Cardiac septum (tissue), 1 donor: ENCODE measurements around the gene LAMC2. TPM values are rescaled to one million over a fixed set of nuclear protein-coding genes. Genes with fewer than 3 reads are reported as not detected.

Experiments
- DNase-seq: peaks from one replicate; pipeline ENCODE4 v3.0.0-alpha.2; 2020; ENCODE audit warnings: low spot score
- intact Hi-C: fragments of 100-400 bp; cut with DNase I; formaldehyde crosslinking; loops from one replicate; pipeline ENCODE4 v1.14.0; 2022
- total RNA-seq: library from RNA; stranded (reverse); fragmentation: NEBNext Ultra II Directional; extraction: Animal tissue kit (Norgen Biotek cat#: 25700); gene quantifications from one replicate; pipeline ENCODE4 v1.2.1, GENCODE V29; 2021
- donor health status: DM: no; HTN: no; CAD: no.

LAMC2 gene
- total RNA-seq, 1 donor from 2014 or later: 0.40 TPM

GRCh38 chr1:183277821-183278738 lies 92.0 kb downstream of the LAMC2 start:
- DNase-seq: peak; percentile 31
- intact Hi-C loops: loop anchor here (2.0 kb wide), 1 partner anchor 317 kb away; no protein-coding TSS in a partner anchor

GRCh38 chr1:183278739-183279591 lies 92.9 kb downstream of the LAMC2 start:
- intact Hi-C loops: loop anchor here (2.0 kb wide), 1 partner anchor 318 kb away; no protein-coding TSS in a partner anchor
- DNase-seq: peak; percentile 74

- intact Hi-C loops: loop anchor here (2.0 to 5.0 kb wide), 3 partner anchors 98 to 342 kb away; no protein-coding TSS in a partner anchor
- peak; percentile 90 for DNase-seq
These were observed 93.8 kb downstream of the LAMC2 start for GRCh38 chr1:183279835-183280234.

GRCh38 chr1:183281039-183281438 lies 95.0 kb downstream of the LAMC2 start:
- peak; percentile 50 for DNase-seq

GRCh38 chr1:183281553-183282091 lies 95.6 kb downstream of the LAMC2 start:
- DNase-seq: peak; percentile 94
- intact Hi-C loops: loop anchor here (1.0 to 5.0 kb wide), 4 partner anchors 37 to 341 kb away; no protein-coding TSS in a partner anchor

More at GRCh38 chr1:183281039-183281438, 95.0 kb downstream of the LAMC2 start:
- intact Hi-C loops: loop anchor here (1.0 to 5.0 kb wide), 3 partner anchors 37 to 341 kb away; no protein-coding TSS in a partner anchor

- peak; percentile 68 for DNase-seq
- intact Hi-C loops: loop anchor here (2.0 to 5.0 kb wide), 3 partner anchors 100 to 340 kb away; no protein-coding TSS in a partner anchor
These were observed 96.2 kb downstream of the LAMC2 start for GRCh38 chr1:183282101-183282855.

GRCh38 chr1:183283286-183283685 lies 97.2 kb downstream of the LAMC2 start:
- DNase-seq: peak; percentile 71
- intact Hi-C loops: loop anchor here (2.0 to 5.0 kb wide), 3 partner anchors 101 to 339 kb away; no protein-coding TSS in a partner anchor

- intact Hi-C loops: loop anchor here (5.0 kb wide), 2 partner anchors 102 to 338 kb away; no protein-coding TSS in a partner anchor
These were observed 98.0 kb downstream of the LAMC2 start for GRCh38 chr1:183284086-183284485.

GRCh38 chr1:183285256-183285655 lies 99.2 kb downstream of the LAMC2 start:
- intact Hi-C loops: no loop called here
- DNase-seq: peak; percentile 20

More at GRCh38 chr1:183284086-183284485, 98.0 kb downstream of the LAMC2 start:
- DNase-seq: peak; percentile 20

GRCh38 chr1:183285746-183286145 lies 99.7 kb downstream of the LAMC2 start:
- DNase-seq: peak; percentile 50
- intact Hi-C loops: loop anchor here (2.0 kb wide), 2 partner anchors 15 to 147 kb away; no protein-coding TSS in a partner anchor

GRCh38 chr1:183287191-183287675 lies 101.2 kb downstream of the LAMC2 start:
- intact Hi-C loops: loop anchor here (2.0 kb wide), 2 partner anchors 14 to 146 kb away; no protein-coding TSS in a partner anchor

GRCh38 chr1:183288583-183288982 lies 102.5 kb downstream of the LAMC2 start:
- no peak for DNase-seq
- intact Hi-C loops: no loop called here

More at GRCh38 chr1:183287191-183287675, 101.2 kb downstream of the LAMC2 start:
- DNase-seq: peak; percentile 87

GRCh38 chr1:183289051-183289496 lies 103.0 kb downstream of the LAMC2 start:
- peak; percentile 77 for DNase-seq
- intact Hi-C loops: no loop called here

GRCh38 chr1:183290628-183291027 lies 104.6 kb downstream of the LAMC2 start:
- intact Hi-C loops: no loop called here
- peak; percentile 74 for DNase-seq

- intact Hi-C loops: no loop called here
- peak; percentile 60 for DNase-seq
These were observed 105.2 kb downstream of the LAMC2 start for GRCh38 chr1:183291216-183291762.

GRCh38 chr1:183291802-183292514 lies 105.9 kb downstream of the LAMC2 start:
- intact Hi-C loops: no loop called here
- peak; percentile 59 for DNase-seq

- intact Hi-C loops: no loop called here
- no peak for DNase-seq
These were observed 107.2 kb downstream of the LAMC2 start for GRCh38 chr1:183293241-183293640.
